Measurements from ENCODE around the gene FAM163A. TPM values are rescaled to one million over a fixed set of nuclear protein-coding genes. Genes with fewer than 3 reads are reported as not detected.

The FAM163A gene
- total and polyA plus RNA-seq, 12 donors = 0.07 to 0.30 (median 0.15) TPM; not detected in 4

DNA sequence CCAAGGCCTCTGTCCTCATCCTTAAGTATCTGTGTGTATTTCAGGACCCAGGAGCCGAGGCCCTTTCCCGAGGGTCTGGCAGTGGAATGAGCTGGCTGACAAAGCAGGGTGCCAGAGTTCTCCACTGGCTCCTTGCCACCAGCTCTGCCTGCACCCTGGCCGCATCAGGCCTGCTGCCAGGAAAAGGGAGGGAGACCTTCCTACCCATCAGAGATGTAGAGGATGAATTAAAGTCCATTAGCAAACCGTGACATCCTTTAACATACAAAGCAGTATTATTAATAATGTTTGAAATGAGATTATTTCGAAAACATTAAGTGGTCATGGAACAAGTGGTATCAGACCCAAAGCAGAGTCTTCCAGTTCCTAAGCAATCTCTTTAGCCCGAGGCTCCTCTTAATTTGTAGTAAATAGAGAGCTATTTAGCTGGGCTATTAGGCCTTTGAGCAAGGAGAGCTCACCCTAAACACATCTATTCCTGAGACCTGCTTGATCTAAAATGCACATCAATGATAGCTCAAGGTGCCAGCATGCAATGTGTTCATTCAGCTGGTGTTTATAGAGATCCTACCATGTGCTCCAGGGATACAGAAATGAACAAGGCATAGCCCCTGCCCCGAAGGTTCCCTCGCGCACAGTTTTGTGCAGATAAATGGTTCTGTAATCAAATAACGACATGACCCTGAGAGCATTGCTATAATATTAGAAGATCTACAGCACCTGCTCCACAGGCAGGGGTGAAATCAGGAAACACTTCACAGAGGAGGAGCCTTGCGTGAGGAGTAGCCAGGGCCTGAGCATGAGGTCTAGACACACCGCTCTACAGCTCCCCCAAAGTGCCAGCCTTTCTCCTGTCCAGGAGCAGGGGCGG, 44.0 kb downstream of the FAM163A start:
- ATAC-seq = peak in 4 of 8 donors; percentile 33 to 72 (median 48)
- DNase-seq = peak; percentile 34 to 47
- no peak overlapping the region for H3K27ac ChIP-seq
- H3K9me3 ChIP-seq = no peaks in the 10 kb centered on the region
- intact Hi-C loops (cut with DNase I) = no loop called here
- H3K27me3 ChIP-seq = no peaks in the 10 kb centered on the region
- TF ChIP-seq, protein P1, sequence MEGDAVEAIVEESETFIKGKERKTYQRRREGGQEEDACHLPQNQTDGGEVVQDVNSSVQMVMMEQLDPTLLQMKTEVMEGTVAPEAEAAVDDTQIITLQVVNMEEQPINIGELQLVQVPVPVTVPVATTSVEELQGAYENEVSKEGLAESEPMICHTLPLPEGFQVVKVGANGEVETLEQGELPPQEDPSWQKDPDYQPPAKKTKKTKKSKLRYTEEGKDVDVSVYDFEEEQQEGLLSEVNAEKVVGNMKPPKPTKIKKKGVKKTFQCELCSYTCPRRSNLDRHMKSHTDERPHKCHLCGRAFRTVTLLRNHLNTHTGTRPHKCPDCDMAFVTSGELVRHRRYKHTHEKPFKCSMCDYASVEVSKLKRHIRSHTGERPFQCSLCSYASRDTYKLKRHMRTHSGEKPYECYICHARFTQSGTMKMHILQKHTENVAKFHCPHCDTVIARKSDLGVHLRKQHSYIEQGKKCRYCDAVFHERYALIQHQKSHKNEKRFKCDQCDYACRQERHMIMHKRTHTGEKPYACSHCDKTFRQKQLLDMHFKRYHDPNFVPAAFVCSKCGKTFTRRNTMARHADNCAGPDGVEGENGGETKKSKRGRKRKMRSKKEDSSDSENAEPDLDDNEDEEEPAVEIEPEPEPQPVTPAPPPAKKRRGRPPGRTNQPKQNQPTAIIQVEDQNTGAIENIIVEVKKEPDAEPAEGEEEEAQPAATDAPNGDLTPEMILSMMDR (IDR thresholded peaks at IDR 0.05) = no peak
- H3K36me3 ChIP-seq = no peaks in the 10 kb centered on the region
- H3K4me1 ChIP-seq = peaks cover 0 to 5% (median 0%) of the 10 kb centered on the region in 9 donors
- no peak overlapping the region for H3K4me3 ChIP-seq
- WGBS, 2 donors = 75 to 77% methylated on average over 13 of the region's 13 CpGs

DNA sequence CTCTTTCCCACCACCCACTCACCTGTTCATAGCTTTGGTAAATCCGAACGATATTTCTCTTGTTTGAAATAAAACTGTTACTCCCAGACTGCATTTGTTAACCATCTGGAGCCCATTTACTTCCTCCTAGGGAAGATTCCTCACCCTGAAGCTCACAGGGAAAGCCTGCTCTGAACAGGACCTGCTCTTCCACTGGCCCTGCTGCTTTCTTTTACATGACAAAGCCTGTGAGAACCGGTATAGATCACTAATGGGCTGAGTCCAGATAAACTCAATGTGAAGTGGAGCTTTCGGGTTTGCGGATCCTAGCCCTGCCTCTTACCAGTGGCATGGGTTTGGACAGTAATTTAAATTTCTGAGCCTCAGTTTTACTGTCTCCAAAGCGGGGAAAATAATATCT, 45.2 kb downstream of the FAM163A start:
- DNase-seq = no peak

DNA sequence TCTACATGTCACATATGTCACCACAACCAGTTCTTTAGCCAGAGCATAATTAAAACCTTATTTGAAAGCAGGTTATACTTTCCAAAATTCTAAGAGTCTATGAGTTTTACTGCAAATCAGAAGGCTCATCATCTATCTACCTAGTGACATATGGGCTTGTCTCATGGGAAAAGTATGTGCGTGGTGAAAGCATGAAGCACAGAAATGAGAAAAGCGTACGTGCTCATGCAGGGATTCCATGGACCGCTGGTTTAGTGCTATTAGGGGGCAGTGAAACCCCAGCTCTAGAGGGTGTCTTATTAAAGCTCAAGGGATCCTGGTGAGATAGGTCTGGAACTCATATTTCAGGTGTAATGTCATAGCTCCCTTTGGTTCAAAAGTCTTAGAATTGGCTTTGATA, 50.2 kb downstream of the FAM163A start:
- H3K27me3 ChIP-seq = no peaks in the 10 kb centered on the region
- H3K9me3 ChIP-seq = no peaks in the 10 kb centered on the region
- no peak overlapping the region for H3K4me3 ChIP-seq
- no peak for ATAC-seq
- TF ChIP-seq, protein P1 (IDR thresholded peaks at IDR 0.05) = no peak
- no peaks in the 10 kb centered on the region for H3K36me3 ChIP-seq
- WGBS, 2 donors = 97% methylated on average over 4 of the region's 4 CpGs
- no peak overlapping the region for H3K27ac ChIP-seq
- peaks cover 0 to 15% (median 8%) of the 10 kb centered on the region in 9 donors for H3K4me1 ChIP-seq
- no peak for DNase-seq
- intact Hi-C loops (cut with DNase I) = loop anchor here in 1 of 10 donors (5.0 kb wide), 1 partner anchor 76 kb away; no protein-coding TSS in a partner anchor

More for the DNA sequence above, 45.2 kb downstream of the FAM163A start:
- H3K27ac ChIP-seq = no peak overlapping the region
- no peaks in the 10 kb centered on the region for H3K9me3 ChIP-seq
- ATAC-seq = no peak
- intact Hi-C loops (cut with DNase I) = no loop called here
- TF ChIP-seq, protein P1 (IDR thresholded peaks at IDR 0.05) = no peak
- no peak overlapping the region for H3K4me3 ChIP-seq
- 76 to 79% methylated on average over 6 of the region's 6 CpGs for WGBS, 2 donors
- H3K4me1 ChIP-seq = peaks cover 0 to 3% (median 0%) of the 10 kb centered on the region in 9 donors
- H3K36me3 ChIP-seq = no peaks in the 10 kb centered on the region
- no peaks in the 10 kb centered on the region for H3K27me3 ChIP-seq

DNA sequence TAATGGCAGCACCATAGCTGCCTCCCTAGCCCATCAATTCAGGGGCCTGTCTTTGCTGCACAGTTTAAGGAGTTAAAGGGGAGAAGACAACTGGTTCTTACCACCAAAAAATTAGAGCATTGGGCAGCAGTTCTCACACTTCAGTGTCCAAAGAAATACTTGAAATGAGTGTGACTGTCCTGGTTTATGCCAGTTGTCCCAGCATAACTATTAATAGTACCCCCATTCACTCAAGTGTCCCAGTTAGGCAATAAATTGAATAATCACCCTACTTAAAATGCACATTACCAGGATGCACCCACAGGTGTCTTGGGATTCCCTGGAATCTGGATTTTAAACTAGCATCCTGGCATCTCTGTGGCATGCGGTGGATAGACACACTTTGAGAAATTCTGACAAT, 51.1 kb downstream of the FAM163A start:
- no peak for ATAC-seq

More for the DNA sequence above, 51.1 kb downstream of the FAM163A start:
- 87 to 90% methylated on average over 1 of the region's 1 CpG for WGBS, 2 donors
- DNase-seq = no peak
- H3K27me3 ChIP-seq = no peaks in the 10 kb centered on the region
- no peaks in the 10 kb centered on the region for H3K36me3 ChIP-seq
- TF ChIP-seq, protein P1 (IDR thresholded peaks at IDR 0.05) = no peak
- no peak overlapping the region for H3K4me3 ChIP-seq
- peaks cover 0 to 15% (median 12%) of the 10 kb centered on the region in 9 donors for H3K4me1 ChIP-seq
- no peak overlapping the region for H3K27ac ChIP-seq
- intact Hi-C loops (cut with DNase I) = loop anchor here in 1 of 10 donors (5.0 kb wide), 1 partner anchor 77 kb away; no protein-coding TSS in a partner anchor
- H3K9me3 ChIP-seq = no peaks in the 10 kb centered on the region

Measured in heart right ventricle (tissue), 16 donors.